HG03378 (cell line): ENCODE results near the gene TTC22.
"Not testable (repeated sequence)": the region's sequence is repeated elsewhere in the genome, so short reads cannot be mapped to it uniquely, and the experiment has no call there.

Source experiments
- ATAC-seq: cut with Tn5 transposase; IDR thresholded peaks from one replicate; pipeline ENCODE4 v1.9.1; 2021; ENCODE audit warnings: mild to moderate bottlenecking, moderate library complexity; ENCODE audit not compliant: unreplicated experiment

The TTC22 gene

GRCh38 chr1:54786778-54787177 is 14.3 kb downstream of the TTC22 start:
- no peak for ATAC-seq

DNA sequence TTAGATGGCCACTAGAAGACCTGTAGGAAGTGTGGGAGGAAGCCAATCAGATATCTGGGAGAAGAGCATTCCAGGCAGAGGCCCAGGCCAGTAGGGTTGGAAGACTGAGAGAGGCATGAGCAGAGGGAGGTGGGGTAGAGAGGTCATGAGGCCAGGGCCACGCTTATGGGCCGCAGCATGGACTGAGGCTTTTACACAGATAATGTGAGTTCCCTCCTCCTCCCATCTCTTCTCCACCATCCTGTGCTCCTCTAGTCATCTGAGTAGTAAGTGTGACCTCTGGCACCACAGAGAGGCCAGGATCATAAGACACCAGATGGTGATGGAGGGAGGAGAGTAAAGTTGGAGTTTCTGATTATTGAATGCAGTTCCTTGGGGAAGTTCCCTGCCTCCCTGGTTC is 17.1 kb downstream of the TTC22 start:
- no peak for ATAC-seq

- no peak for ATAC-seq
Observed at GRCh38 chr1:54782588-54782987, 18.5 kb downstream of the TTC22 start.

GRCh38 chr1:54782156-54782555 is 19.0 kb downstream of the TTC22 start:
- no peak for ATAC-seq

GRCh38 chr1:54781023-54781723 is 19.9 kb downstream of the TTC22 start:
- ATAC-seq, result no peak

GRCh38 chr1:54777431-54777830 is 23.7 kb downstream of the TTC22 start:
- no peak for ATAC-seq

- ATAC-seq, result no peak
Observed at GRCh38 chr1:54777011-54777410, 24.1 kb downstream of the TTC22 start.

DNA sequence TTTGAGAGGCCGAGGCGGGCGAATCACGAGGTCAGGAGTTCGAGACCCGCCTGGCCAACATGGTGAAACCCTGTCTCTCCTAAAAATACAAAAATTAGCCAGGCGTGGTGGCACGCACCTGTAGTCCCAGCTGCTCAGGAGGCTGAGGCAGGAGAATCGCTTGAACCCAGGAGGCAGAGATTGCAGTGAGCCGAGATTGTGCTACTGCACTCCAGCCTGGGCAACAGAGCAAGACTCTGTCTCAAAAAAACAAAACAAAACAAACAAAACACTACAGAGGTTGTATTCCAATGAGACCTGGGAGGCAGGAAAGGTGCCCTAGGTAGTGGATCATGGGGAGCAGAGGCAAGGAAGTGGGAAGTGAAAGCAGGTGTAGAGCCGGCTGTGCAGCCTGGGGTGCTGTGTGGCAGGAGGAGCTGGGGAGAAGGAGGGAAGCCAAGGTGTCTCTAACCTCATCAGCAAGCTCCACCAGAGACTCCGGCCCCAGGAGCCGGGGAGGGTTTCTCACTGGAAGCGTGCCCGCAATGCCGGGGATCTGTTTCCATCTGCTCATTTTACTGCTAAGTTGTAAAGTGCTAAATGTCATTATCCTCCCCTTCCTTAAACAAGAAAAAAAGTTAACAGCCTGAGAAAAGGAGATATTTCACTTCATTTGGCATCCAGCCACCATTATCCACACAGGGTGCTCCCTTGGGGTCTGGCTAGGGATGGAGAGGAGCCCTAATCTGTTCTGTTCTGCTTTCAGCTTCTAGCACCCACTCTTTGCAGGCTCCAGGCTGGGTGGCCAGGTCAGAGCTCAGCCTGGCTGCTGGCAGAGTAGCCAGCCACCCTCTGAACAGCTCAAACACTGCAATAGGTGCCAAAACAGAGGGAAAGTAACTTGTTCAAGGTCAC is 25.0 kb downstream of the TTC22 start:
- not testable (repeated sequence) for ATAC-seq

- ATAC-seq, result no peak
Observed at GRCh38 chr1:54774820-54775498, 26.2 kb downstream of the TTC22 start.

GRCh38 chr1:54772951-54773350 is 28.2 kb downstream of the TTC22 start:
- no peak for ATAC-seq

- no peak for ATAC-seq
Observed at GRCh38 chr1:54768093-54768492, 33.0 kb downstream of the TTC22 start.

- no peak for ATAC-seq
Observed at GRCh38 chr1:54767526-54767925, 33.6 kb downstream of the TTC22 start.

GRCh38 chr1:54766726-54767125 is 34.4 kb downstream of the TTC22 start:
- ATAC-seq, result no peak

DNA sequence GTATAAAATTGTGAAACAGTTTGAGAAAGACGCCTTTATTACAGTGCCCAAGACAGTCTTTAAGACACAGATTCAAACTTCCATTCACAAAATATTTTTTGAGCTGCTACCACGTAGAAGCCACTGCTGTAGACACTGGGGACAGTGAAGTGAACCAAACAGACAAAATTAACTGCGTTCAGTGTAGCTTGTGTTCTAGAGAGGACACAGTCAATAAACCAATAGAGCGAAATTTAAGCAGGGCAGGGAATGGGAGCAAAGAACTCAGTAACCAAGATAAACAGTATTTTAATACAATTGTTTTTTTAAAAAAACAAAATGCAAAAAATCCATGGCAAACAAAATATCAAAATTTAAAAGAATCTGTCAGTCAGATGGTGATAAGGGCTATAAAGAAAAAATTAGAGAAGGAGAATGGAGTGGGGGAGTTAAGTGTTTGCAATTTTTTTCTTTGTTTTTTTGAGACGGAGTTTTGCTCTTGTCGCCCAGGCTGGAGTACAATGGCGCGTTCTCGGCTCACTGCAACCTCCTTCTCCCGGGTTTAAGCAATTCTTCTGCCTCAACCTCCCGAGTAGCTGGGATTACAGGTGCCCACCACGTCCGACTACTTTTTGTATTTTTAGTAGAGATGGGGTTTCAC is 36.1 kb downstream of the TTC22 start:
- peak; percentile 20 for ATAC-seq

GRCh38 chr1:54764133-54764921 is 36.8 kb downstream of the TTC22 start, which contains the start of gene PARS2:
TSS of gene PARS2 (minus strand) at chr1:54764523. CDS start at chr1:54759161, 5,362 bp downstream.
- ATAC-seq, result peak; percentile 94

DNA sequence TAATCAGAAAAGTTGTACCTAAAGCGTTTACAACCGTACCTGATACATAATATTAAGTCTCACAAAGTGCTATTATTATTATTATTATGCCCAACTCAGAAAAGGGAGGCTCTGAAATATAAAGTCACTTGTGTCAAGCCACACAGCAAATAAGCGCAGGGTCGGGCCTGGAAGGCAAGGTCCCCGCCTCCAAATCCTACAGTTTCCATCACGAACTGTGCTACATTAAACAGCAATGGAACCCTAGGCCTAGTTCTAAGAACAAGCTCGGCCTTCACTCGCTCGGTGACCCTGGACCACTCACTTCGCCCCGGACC is 37.3 kb downstream of the TTC22 start:
- ATAC-seq, result no peak

DNA sequence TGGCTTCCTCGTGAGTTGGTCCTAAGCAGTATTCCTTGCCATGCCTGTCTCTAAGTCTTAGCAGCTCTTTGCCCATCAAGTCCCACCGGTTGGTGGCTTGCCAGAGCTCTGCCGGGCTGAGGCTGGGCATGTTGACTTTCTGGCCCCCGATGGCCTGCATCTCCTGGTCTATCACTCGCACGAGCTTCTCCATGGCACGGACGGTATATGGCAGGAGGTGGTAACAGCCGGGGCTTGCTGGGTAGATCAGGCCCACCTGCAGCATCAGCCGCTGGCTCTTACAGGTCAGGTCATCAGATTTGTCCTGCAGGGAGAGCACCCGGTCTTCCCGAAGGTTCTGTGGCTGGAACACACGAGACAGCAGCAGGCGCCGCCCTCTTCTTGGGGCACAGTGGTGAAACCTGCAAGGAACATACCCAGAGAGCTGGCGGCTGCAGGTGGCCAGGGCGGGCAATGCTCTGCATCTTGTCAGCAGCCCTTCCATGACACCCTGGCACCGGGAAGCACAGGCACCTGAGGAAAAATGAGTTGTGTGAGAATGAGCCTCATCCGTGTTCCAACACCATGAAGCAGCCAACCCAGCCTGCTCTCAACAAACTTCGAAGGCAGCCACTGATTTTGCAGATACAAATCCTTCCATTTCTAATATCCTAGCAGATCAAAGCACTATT is 42.3 kb downstream of the TTC22 start:
- no peak for ATAC-seq

GRCh38 chr1:54757833-54758232 is 43.3 kb downstream of the TTC22 start:
- ATAC-seq, result no peak

DNA sequence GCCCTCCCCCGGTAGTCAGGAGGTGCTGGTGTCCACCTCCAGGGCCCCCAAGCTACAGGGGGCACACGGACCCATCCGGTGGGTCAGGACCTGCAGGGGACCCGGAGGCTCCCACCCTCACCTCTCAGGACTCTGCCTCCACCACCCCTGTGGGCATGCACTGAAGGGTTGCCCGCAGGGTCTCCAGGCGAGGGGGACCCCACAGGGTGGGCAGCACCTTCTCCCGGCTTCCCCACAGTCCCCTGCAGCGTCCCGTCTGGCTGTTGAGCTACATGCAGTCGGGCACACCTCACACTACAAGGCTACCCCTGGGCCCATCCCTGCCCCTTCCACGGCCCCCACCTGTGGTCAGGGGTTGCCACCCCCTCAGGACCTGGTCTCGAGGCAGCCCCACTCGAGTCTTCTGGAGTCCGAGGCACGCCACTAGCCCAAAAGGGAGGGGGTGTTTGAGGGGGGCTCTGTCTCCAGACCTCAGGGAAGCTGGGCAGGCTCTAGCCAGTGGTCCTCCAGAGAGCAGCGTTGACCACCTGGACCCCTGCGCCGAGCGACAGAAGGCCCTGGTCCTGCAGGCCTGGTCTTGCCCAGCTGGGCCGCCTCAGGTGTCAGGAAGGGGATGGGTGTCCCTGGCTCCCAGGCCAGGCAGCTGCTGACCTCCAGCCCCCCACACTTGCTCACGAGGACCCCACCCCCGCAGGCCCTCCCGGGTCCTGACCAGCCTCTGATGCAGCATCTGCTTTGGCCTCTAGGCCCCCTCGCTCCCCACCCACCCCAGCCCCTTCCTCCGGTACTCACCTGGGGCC is 46.4 kb downstream of the TTC22 start:
- no peak for ATAC-seq
